ENCODE data around the gene SRGAP2C.
"Not testable (repeated sequence)": the region's sequence is repeated elsewhere in the genome, so short reads cannot be mapped to it uniquely, and the experiment has no call there.

SRGAP2C gene

DNA sequence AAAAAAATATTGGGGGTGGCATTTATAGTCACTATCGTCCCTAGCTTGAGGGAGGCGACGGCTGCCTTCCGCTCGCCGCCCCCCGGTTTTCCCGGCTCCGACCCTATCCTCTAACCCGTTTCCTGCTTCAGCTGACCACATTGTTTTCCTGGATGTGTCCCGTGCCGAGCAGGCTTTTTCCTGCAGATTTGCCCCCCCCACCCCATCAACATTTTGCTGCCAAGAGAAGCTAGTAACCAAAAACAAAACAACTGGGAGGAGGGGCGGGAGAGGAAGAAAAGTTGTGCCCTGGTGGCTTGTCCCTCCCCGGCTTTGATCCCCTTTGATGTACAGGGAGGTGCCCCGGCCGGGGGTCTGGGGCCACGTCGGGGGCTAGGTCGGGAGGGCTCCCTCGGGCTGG lies 1.4 kb downstream of the SRGAP2C start:
- DNase-seq (ENCODE audit: low read depth in 2 of 2) = not testable (repeated sequence)

DNA sequence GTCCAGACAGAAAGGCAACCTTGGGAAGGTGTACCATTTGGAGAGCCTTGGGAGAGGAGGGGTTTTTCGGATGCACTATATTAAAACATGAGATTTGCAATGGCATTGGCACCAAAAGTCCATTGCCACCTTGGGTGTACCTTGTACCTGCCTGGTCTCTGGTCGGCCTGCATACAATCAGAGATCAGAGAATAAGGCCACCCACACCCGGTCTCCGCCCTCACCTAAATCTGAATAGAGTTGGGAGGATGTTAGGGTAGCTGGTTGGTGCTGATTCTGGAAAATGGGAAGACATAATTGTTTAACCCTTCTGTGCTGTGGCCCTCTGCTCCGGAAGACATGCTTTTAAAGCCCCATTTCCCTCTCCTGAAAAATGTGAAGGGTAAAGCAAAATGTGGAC lies 3.1 kb downstream of the SRGAP2C start:
- DNase-seq (ENCODE audit: low read depth in 2 of 2) = not testable (repeated sequence)

DNA sequence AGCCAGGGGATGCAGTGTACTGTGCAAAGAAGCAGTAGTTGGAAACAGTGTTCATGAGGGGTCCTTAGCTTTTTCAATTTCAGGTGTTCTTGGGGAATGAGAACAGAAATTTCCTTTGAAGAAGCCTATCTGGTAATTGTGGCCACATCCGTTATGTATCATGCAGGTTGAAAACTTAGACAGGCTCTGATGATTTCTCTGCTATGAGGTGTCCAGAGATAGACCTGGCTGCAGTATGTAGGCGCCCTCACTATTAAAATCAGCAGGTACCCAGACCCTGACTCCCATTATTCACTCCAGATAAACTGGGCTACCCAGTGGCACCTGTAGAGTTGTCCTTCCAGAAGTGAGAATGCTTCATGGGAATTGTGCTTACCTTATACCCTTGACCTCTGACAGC lies 7.7 kb downstream of the SRGAP2C start:
- DNase-seq (ENCODE audit: low read depth in 2 of 2) = not testable (repeated sequence)

DNA sequence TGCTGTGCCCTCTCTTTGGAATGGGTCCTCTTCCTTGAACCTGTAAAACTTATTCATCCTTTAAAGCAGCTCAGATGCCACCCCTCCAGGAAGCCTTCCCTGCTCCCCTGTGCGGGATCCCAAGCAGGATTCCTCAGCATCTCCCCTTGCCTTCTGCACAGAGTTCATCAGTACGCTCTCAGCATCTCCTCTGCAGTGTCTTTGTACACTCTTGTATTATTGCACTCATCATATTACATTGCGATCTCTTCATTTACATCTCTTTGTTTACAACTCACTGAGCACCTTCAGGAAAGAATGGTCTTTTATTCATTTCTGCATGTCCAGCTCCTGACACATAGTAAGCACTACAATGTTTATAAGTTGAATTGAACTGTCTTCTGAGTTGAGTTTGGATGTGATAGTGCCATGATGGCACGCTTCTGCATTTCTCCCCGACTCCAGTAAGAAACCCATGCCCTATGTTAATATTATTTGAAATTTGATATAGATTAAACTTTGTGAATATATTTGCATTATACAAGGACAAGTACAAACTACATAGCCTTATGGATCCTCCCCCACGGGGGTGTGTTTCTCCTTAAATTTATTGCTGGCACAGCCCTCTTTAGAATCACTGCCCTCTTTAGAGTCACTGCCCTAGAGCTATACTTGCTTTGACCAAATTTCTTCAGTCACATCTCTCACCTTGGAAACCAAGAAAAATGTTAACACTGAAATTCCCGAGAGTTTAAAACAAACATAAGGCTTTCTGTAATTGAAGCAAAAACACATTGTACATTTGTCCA lies 12.5 kb downstream of the SRGAP2C start:
- DNase-seq (ENCODE audit: low read depth in 2 of 2) = not testable (repeated sequence)

DNA sequence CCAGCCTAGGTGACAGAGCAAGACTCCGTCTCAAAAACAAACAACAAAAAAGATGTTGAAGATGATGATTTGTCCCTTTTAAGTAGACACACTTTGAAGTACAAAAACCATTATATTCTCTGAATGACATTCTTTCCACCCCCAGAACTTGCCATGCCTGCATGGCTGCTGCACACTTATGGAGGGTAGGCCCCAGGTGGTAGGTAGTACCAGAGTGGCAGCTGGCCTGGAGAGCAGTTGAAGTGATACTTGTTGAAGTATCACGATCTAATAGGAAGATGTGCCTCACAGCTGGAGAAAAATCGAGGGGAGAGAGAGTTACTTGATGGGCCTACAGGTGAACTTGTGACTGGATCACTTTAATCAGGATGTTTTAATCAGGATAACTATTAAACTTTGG lies 15.0 kb downstream of the SRGAP2C start:
- not testable (repeated sequence) for DNase-seq (ENCODE audit: low read depth in 2 of 2)

DNA sequence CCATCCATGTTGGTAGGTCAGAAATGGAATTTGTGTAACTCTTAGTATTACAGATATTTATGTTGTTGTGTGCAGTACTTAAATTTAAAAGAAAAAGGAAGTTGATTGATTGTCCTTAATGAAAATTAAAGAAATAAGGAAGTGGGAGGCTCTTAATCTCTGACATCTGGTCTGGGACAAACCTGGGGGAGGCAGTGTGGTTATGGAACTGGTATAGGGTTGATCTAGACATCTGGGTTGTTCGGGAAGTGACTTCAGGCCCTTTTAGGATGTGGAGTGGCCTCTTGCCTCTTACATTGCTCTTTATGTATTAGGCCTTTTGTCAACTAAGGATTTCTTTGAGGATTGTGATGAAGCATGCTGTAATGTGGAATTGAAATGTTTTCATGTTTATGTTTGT lies 15.5 kb downstream of the SRGAP2C start:
- DNase-seq (ENCODE audit: low read depth in 2 of 2) = not testable (repeated sequence)

DNA sequence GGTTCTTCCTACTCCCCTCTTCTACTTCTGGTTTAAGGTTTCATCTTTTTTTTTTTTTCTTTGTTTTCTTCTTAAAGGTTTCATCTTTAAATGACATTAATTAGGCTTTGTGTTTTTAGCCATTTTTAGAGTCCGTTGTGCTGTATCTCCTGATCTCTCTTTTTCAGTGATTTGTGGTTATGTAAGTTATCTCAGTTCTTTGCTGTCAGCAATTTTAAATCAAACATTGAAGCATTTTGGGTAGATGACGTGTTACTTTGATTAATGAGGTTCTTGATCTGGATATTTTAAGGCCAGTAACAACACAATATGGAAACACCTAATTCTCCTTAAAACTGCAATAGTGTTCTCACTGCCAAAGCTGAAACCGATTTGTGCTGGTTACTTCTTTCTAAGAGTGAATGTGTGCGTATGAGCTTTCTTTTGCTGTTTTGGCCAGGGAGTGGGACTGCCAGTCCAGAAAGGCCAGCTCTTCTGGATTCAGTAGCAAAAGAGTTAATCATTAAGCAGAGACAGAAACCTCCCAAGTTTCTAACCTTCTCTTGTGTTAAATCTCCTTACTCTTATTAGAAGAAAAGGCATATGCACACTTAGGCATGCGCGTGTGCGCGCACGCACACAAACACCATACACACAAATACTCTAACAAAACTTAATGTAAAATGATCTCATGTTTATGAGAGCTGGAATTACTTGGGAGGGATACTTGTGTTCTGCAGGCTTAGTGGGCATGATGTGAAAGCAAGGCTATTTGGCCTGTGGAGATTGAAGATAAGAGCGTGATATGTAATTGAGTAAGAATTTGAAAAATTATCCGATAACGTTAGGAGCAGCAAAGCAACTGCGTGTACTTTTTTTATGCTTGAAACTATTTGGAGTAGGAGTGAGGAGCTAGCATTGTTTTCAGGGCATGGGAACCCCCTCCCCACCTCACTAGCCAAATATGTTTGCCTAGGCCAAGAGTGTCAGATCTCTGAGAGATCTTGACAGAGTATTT lies 16.5 kb downstream of the SRGAP2C start:
- not testable (repeated sequence) for DNase-seq (ENCODE audit: low read depth in 2 of 2)

DNA sequence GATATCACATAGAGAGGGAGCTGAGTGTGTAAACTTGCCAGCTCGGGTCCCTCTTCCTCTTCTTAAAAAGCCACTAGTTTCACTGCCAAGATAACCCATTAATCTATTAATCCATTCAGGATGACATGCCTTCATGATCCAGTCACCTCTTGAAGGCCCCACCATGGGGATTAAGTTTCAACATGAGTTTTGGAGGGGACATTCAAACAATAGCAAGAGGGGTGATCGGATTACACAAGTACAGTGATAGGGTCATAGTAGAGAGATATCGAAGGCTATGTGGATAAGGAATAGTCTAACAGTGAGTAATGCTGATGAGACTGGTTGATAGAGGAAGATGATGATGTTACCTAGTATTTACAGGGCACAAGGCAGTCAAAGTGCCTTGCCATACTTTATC lies 18.2 kb downstream of the SRGAP2C start:
- not testable (repeated sequence) for DNase-seq (ENCODE audit: low read depth in 2 of 2)

DNA sequence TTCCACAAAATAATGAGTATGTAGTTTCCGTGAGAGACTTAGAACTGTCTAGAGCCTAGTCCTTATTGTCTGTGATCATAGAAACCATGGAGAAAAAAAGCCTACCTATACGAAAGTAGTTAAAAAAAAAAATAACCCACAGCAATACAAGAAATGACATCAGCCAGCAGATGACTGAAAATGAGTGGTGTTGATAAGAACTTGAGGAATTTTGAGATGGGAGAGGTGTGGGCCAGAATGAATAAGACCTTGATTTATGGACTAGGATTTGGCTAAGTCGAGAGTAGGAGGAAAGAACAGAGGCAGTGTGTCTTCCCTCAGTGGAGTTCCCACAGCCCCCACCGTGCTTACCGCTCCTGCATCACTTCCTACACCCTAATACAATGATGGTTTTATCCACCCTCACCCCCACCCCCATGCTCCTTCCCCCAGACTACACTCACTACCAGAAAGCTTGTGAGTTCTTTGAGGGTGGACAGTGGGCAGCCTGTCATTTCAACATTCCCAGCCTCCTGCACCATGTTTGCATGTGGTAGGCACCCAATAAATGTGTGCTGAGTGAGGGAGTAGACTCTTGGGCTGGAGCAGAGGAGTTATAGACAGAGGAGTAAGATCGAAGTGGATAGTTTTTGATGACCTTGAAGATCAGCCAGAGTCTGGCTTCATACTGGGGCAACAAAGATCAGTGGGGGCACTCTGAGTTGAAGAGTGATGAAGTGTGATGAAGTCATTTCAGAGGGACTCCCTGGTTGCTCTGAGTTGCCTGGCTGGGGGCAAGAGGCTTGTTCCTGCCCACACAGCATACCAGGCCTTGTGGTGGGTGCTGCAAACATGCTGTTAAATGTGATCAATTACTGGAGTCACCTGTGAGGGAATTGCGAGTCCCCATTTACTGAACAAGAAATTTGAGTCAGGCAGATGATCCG lies 21.3 kb downstream of the SRGAP2C start:
- not testable (repeated sequence) for DNase-seq (ENCODE audit: low read depth in 2 of 2)

DNA sequence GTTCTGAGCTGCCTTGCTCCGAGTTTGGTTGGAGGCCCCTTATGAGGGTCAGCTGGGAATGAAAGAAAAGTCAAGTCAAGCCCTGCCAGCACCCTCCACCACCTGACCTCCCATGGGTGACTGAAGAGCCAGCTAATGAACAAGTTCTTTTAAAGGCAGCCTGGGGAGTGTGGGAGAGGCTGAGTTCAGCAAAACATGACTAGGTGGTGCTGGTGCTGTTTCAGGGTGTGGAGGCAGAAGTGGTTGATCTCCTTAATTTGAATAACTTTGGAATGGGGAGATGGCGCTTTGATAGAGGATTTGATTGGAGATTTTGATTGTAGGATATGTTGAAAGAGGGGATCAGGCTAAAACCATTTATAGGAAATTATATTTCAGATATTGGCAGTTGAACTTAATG lies 22.6 kb downstream of the SRGAP2C start:
- DNase-seq (ENCODE audit: low read depth in 2 of 2) = not testable (repeated sequence)

DNA sequence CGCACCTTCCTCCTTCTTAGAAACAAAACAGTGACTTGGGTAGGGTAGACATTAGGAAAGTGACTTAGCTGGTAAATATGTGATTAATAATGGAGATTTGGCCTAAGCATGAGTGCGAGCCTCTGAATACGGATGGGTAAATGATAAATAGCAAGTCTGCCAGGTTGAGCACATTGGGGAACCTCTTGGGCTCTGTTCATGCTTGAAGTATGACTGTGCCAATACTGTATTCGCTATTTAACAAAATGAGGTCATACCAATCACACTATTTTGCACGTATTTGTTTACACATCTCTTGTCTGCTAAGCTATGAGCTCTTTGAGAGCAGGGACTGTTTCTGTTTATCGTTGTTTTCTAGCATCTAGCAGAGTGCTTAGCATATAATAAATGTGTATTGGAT lies 23.6 kb downstream of the SRGAP2C start:
- DNase-seq (ENCODE audit: low read depth in 2 of 2) = not testable (repeated sequence)

DNA sequence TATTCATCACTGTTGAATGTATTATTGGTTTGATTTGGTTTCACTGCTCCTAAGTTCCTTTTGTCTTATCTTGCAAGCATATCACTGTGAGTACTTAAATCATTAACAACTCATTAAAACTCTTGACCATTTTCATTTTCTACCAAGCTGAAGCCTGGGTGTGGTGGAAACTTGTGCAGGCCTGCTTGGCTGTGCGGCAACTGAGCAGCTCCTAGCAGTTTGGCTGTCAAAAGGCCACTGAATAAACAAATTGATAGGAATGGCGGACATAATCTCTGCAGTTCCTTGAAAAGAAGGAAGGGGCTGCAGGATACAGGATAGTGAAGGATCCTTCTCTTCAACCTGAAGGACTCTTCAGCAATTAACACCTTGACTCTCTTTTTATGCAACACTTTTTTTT lies 26.0 kb downstream of the SRGAP2C start:
- not testable (repeated sequence) for DNase-seq (ENCODE audit: low read depth in 2 of 2)

DNA sequence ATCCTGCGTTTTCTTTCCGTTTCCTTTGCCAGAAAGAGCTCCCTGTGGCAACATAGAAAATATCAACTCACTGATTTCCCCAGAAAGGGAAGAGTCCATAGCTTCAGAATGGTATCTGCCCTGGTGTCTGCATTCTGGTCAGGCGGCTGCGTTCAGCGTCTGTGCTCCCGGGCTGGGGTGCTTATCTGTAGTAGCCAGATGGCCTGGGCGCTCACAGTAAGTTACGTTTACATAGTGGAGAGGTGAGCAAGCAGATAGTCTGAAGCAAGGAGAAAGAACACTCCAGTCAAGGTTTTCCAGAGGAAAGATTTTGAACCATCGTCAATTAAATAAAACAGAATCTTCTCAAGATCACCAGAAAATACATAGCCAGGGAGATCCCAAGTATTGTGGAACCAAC lies 28.7 kb downstream of the SRGAP2C start:
- not testable (repeated sequence) for DNase-seq (ENCODE audit: low read depth in 2 of 2)

DNA sequence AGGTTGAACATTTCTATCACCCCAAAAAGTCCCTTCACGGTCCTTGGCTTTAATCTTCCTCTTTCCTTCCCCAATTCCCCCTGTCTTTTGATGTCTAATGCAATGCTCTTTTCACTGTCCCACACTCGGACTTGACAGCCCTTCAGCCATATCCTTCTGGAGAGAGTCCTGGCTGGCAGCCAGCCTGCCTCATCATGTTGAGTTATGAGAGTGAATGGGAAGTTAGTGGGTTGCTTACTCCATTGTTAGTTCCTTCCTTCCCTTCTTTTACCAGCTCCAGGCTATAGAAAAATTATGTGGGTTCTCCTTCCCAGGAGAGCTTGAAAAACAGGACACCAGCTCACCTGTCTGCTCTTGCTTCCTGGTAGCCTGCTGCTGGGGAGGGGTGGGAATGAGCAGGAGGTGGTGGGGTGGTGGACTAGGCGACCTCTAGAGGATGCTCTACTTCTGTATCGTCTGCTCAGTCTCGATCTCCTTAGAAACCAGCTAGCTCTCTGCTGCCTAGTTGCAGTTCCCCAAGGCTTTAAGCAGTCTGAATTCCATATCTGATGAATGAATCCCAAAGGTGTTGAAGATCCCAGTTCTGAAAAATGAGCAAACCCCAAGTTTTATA lies 29.9 kb downstream of the SRGAP2C start:
- not testable (repeated sequence) for DNase-seq (ENCODE audit: low read depth in 2 of 2)

DNA sequence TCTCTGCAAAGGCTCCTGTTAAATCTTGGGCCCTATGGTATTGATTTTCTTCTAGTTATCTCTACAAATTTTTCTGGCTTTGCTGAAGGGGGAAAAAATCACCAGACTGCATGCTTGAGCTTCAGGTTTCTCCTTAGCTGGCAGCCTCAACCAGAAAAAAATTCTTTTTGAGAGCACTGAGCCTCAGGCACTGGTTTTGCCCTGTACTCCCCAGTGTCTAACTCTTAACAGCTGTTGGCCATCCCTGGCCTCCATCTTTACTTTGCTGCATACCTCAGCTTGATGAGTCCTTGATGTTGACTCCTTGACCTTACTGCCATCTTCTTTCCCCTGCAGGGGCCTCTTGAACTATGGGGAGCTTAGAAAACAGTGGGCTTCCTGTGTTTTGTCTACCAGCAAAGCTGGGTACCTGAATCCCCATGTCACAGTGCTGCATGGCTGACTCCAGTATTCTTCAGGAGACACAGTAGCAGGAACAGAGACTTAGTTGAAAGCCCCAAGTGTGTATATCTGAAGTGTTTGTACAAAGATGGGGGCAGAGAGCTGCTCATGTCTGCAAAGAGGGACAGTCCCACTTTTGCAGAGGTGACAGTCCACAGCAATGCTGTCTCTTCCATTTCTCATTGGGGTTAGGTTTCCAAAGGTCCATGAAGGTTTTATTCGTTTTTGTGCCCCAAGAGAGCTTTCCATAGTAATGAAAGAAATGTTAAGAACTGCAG lies 31.1 kb downstream of the SRGAP2C start:
- not testable (repeated sequence) for DNase-seq (ENCODE audit: low read depth in 2 of 2)

DNA sequence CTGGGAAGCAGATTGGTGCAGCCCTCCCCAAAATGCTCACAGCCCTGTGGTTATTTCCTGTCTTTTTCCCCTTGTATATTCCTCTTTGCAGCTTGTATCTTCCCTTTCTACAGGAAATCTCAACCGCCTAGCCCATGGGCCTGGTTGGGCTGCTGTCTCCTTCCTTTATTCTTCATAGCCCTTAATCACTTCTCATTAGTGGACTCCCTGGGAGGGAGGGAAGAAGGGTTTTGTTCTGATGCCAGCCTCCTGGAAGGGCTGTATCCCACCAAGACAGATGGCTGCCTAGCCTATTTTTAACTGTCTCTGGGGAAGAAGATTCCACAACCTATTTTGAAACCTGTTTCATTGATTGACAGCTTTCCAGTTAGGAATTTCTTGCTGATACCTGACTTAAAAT lies 31.9 kb downstream of the SRGAP2C start:
- DNase-seq (ENCODE audit: low read depth in 2 of 2) = not testable (repeated sequence)

DNA sequence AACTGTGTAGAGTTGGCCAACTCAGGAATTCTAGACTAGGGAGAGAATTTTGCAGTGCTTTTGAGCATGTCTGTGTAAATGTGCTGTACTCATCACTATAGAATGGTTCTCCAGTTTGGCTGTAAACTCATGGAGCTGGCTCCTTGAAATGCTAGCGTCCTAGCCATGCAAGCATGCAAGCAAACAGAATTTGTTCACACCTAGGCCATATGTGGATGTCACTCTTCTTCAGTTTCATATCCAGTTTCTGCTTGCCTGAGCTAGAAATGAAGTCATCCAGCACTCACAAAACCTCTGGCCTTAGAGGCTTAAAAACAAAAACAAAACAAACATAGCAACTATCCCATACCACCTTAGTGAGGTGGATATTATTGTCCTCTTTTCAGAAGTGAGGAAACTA lies 37.0 kb downstream of the SRGAP2C start:
- DNase-seq (ENCODE audit: low read depth in 2 of 2) = not testable (repeated sequence)

DNA sequence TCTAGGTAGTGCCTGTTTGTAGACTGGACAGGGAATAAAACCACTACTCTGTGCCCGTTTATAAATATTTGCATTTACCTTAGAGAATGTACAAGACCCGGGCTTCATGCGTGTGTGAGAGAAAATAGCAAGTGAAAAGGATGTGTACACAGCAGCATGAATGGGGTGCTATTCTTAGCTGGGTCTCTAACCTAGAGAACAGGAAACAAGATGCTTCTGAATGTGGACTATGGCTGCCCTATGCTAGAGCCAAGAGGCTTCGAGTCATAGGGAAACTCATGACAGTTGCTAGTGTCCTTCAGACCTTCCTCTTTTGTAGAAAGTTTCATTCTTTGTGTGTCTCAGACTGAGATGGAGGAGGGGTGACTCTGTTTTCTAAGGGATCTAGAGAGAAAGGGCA lies 39.9 kb downstream of the SRGAP2C start:
- not testable (repeated sequence) for DNase-seq (ENCODE audit: low read depth in 2 of 2)

DNA sequence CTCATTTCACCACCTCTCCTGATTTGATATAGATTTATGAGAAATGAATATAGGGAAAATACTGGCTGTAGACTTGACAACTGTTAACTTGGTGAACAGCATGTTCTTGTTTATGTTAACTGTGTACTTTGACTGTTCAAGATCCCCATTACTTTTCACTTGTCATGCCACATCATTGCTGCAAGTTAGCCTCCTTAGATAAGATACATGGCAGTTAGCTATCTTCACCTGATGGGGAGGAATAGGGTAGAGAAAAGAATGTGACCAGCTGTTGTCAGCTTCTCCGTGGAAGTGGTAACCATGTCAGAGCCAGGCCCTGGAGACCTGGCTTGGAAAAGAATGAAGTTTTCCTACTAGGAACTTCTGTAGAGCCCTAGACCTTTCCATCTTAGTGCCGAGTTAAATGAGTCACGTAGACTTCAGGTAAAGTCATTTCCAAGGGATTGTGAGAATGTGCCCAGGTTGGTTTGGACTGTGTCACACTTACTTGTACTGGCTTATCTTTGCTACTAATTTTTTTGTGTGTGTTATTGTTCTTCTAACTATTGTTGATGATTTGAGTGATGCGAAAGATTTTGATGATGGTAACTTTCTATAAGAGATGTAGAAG lies 41.6 kb downstream of the SRGAP2C start:
- DNase-seq (ENCODE audit: low read depth in 2 of 2) = not testable (repeated sequence)

DNA sequence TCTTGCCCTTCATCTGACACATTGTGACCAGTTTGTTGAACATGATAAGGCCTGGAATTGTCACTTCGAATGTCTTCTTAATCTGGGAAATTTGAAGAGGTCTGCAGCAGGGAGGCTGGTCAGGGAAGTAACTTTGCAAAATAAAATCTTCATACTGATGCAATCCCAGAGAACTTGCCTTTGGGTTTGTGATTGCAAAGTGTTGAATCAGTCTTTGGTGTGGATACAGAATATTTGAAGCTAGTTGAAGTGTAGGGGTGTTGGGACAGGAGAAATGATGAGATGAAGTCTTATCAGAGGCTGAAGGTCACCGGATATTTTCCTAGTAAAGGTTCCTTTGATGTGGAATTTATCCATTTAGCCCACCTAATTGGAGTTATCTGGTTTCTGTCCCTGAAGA lies 42.1 kb downstream of the SRGAP2C start:
- not testable (repeated sequence) for DNase-seq (ENCODE audit: low read depth in 2 of 2)

All from fibroblast of skin of left quadriceps (primary cell).